H1 (cell line): ENCODE results near the gene DSCAM.

Experiments used
- CTCF ChIP-seq, 3 experiments: IDR thresholded peaks; 1 replicate in 2 of 3; 2 replicates in 1 of 3; pipeline versions ENCODE4 v1.5.1 to v1.6.1; 2011; ENCODE audit warnings: low read length in 3 of 3, mild to moderate bottlenecking in 3 of 3, inconsistent platforms in 2 of 3, low read depth in 1 of 3, moderate library complexity in 1 of 3; ENCODE audit not compliant: insufficient read depth in 1 of 3; ENCODE audit errors: control extremely low read depth in 1 of 3
- EGR1 ChIP-seq: IDR thresholded peaks from 2 replicates; pipeline ENCODE4 v1.6.1; 2011; ENCODE audit warnings: low read depth, low read length, borderline replicate concordance
- EZH2 ChIP-seq: fragments of 200-600 bp; sonication (generic); IDR thresholded peaks from 2 replicates; pipeline ENCODE4 v1.7.1; 2012; ENCODE audit warnings: low read depth, mild to moderate bottlenecking, moderate library complexity, low read length, inconsistent platforms; ENCODE audit not compliant: severe bottlenecking
- GABPA ChIP-seq: IDR thresholded peaks from 2 replicates; pipeline ENCODE4 v1.6.1; 2011; ENCODE audit warnings: mild to moderate bottlenecking, low read length, moderate library complexity, borderline replicate concordance; ENCODE audit not compliant: insufficient read depth
- HDAC2 ChIP-seq, 2 experiments: fragments of 300-600 bp in 1 of 2; sonication (generic) in 1 of 2; IDR thresholded peaks; 2 replicates each; pipeline ENCODE4 v1.6.1; 2011 to 2012; ENCODE audit warnings: low read depth in 2 of 2, low read length in 2 of 2, mild to moderate bottlenecking in 2 of 2, moderate library complexity in 2 of 2, borderline replicate concordance in 1 of 2, inconsistent platforms in 1 of 2
- NRF1 ChIP-seq: IDR thresholded peaks from 2 replicates; pipeline ENCODE4 v1.6.1; 2011; ENCODE audit warnings: mild to moderate bottlenecking, low read depth, low read length, improper control_type of control experiment
- PHF8 ChIP-seq: fragments of 200-600 bp; sonication (generic); conservative IDR thresholded peaks from 2 replicates; pipeline ENCODE4 v1.7.1; 2012; ENCODE audit warnings: low read depth, mild to moderate bottlenecking, inconsistent platforms, low read length, moderate library complexity
- POLR2A ChIP-seq, 2 experiments: IDR thresholded peaks; 1 replicate in 1 of 2; 2 replicates in 1 of 2; pipeline ENCODE4 v1.6.1; 2011; ENCODE audit warnings: low read depth in 2 of 2, low read length in 2 of 2, mild to moderate bottlenecking in 2 of 2; ENCODE audit errors: control extremely low read depth in 1 of 2
- POLR2AphosphoS5 ChIP-seq: IDR thresholded peaks from 2 replicates; pipeline ENCODE4 v1.6.1; 2011; ENCODE audit warnings: low read depth, low read length
- RXRA ChIP-seq: IDR thresholded peaks from 2 replicates; pipeline ENCODE4 v1.6.1; 2011; ENCODE audit warnings: low read depth, mild to moderate bottlenecking, low read length, moderate library complexity; ENCODE audit not compliant: insufficient read depth
- SP1 ChIP-seq: IDR thresholded peaks from 2 replicates; pipeline ENCODE4 v1.6.1; 2011; ENCODE audit warnings: low read depth, low read length
- YY1 ChIP-seq: IDR thresholded peaks from 2 replicates; pipeline ENCODE4 v1.6.1; 2011; ENCODE audit warnings: low read depth, mild to moderate bottlenecking, low read length

- no peak for TF ChIP-seq PHF8
- no peak for TF ChIP-seq CTCF (IDR thresholded peaks at IDR 0.05; ENCODE audit: control extremely low read depth in 1 of 3, insufficient read depth in 1 of 3, low read depth in 1 of 3, low read length in 3 of 3)
- no peak for TF ChIP-seq HDAC2 (IDR thresholded peaks at IDR 0.05; ENCODE audit: borderline replicate concordance in 1 of 2, low read depth in 2 of 2, low read length in 2 of 2)
- no peak for TF ChIP-seq YY1
- TF ChIP-seq NRF1: no peak
- TF ChIP-seq RXRA: no peak
- no peak for TF ChIP-seq POLR2A (IDR thresholded peaks at IDR 0.05; ENCODE audit: control extremely low read depth in 1 of 2, low read depth in 2 of 2, low read length in 2 of 2)
- no peak for TF ChIP-seq POLR2AphosphoS5
- no peak for TF ChIP-seq EZH2
- no peak for TF ChIP-seq SP1
- TF ChIP-seq EGR1: no peak
- TF ChIP-seq GABPA: no peak
Measured at GRCh38 chr21:40457741-40458140, 389.2 kb downstream of the DSCAM start.
